Caco-2 (cell line): ENCODE data around the gene MBTPS1. TPM values are rescaled to one million over a fixed set of nuclear protein-coding genes. Genes with fewer than 3 reads are reported as not detected.

ENCODE experiments used
- BruUV-seq: library from RNA; stranded (reverse); fragments of 400-500 nt; replicated peaks from 2 replicates; lab custom pipeline; 2021; lab: Mats Ljungman, UMichigan
- CTCF ChIA-PET: fragments of 300-600 bp; sonication (Branson Sonifier 250); formaldehyde crosslinking; loops from one replicate; lab custom pipeline; 2022; ENCODE audit warnings: antibody characterized with exemption; lab: Charles Lee
- POLR2A ChIA-PET: fragments of 300-600 bp; sonication (Branson Sonifier 250); formaldehyde crosslinking; loops from one replicate; lab custom pipeline; 2022; ENCODE audit warnings: antibody characterized with exemption; lab: Charles Lee
- DNase-seq, 2 experiments: peaks; one replicate each; pipeline versions ENCODE4 v3.0.0 to v3.0.0-alpha.2; 2020 to 2022
- H3K27me3 ChIP-seq: replicated peaks from 2 replicates; pipeline ENCODE4 v1.6.0; 2011; ENCODE audit warnings: low read length; ENCODE audit not compliant: control insufficient read depth, insufficient read depth
- H3K36me3 ChIP-seq: 2 replicates; pipeline ENCODE4 v1.5.1; 2011; ENCODE audit warnings: low read length; ENCODE audit not compliant: control insufficient read depth, insufficient read depth
- H3K4me1 ChIP-seq: fragments of 250-450 bp; sonication (Bioruptor Pico); 2 replicates; pipeline ENCODE4 v1.5.1; 2020; ENCODE audit warnings: mild to moderate bottlenecking
- H3K4me3 ChIP-seq: 2 replicates; pipeline ENCODE4 v1.5.1; 2011; ENCODE audit warnings: low read depth, mild to moderate bottlenecking, control low read depth, low read length
- H3K9me3 ChIP-seq: fragments of 250-450 bp; sonication (Bioruptor Pico); 2 replicates; pipeline ENCODE4 v1.5.1; 2020; ENCODE audit warnings: mild to moderate bottlenecking, moderate library complexity
- H3K27ac Mint-ChIP-seq: one replicate; pipeline ENCODE4 v1.8.0; 2022; ENCODE audit warnings: mixed read lengths; ENCODE audit not compliant: unreplicated experiment
- H3K27me3 Mint-ChIP-seq: one replicate; pipeline ENCODE4 v1.8.0; 2022; ENCODE audit warnings: mixed read lengths; ENCODE audit not compliant: insufficient read depth, unreplicated experiment
- H3K36me3 Mint-ChIP-seq: one replicate; pipeline ENCODE4 v1.8.0; 2022; ENCODE audit warnings: mild to moderate bottlenecking, mixed read lengths; ENCODE audit not compliant: insufficient read depth, unreplicated experiment
- H3K4me1 Mint-ChIP-seq: one replicate; pipeline ENCODE4 v1.8.0; 2022; ENCODE audit warnings: low read depth, mixed read lengths; ENCODE audit not compliant: unreplicated experiment
- H3K4me3 Mint-ChIP-seq: one replicate; pipeline ENCODE4 v1.8.0; 2022; ENCODE audit warnings: mild to moderate bottlenecking, moderate library complexity, mixed read lengths; ENCODE audit not compliant: unreplicated experiment
- H3K9me3 Mint-ChIP-seq: one replicate; pipeline ENCODE4 v1.8.0; 2022; ENCODE audit warnings: mixed read lengths; ENCODE audit not compliant: unreplicated experiment
- CTCF ChIP-seq, 2 experiments: fragments of 200-600 bp in 1 of 2; IDR thresholded peaks; 1 replicate in 1 of 2; 2 replicates in 1 of 2; pipeline versions ENCODE4 v1.5.1 to v1.8.0; 2011 to 2022; ENCODE audit warnings: antibody characterized with exemption in 1 of 2, control low read depth in 1 of 2, inconsistent platforms in 1 of 2, low read depth in 1 of 2, low read length in 1 of 2, mild to moderate bottlenecking in 1 of 2, moderate library complexity in 1 of 2; ENCODE audit not compliant: insufficient read depth in 1 of 2, severe bottlenecking in 1 of 2, unreplicated experiment in 1 of 2
- intact Hi-C: fragments of 100-400 bp; cut with micrococcal nuclease; formaldehyde crosslinking; loops from one replicate; pipeline ENCODE4 v1.10.0; 2022; ENCODE audit not compliant: unreplicated experiment
- total RNA-seq: library from RNA; stranded (reverse); gene quantifications from 2 replicates; pipeline ENCODE4 v1.2.3, GENCODE V29; 2022

MBTPS1 gene
- total RNA-seq, 1 experiment from 2014 or later, result 96.4 TPM

DNA sequence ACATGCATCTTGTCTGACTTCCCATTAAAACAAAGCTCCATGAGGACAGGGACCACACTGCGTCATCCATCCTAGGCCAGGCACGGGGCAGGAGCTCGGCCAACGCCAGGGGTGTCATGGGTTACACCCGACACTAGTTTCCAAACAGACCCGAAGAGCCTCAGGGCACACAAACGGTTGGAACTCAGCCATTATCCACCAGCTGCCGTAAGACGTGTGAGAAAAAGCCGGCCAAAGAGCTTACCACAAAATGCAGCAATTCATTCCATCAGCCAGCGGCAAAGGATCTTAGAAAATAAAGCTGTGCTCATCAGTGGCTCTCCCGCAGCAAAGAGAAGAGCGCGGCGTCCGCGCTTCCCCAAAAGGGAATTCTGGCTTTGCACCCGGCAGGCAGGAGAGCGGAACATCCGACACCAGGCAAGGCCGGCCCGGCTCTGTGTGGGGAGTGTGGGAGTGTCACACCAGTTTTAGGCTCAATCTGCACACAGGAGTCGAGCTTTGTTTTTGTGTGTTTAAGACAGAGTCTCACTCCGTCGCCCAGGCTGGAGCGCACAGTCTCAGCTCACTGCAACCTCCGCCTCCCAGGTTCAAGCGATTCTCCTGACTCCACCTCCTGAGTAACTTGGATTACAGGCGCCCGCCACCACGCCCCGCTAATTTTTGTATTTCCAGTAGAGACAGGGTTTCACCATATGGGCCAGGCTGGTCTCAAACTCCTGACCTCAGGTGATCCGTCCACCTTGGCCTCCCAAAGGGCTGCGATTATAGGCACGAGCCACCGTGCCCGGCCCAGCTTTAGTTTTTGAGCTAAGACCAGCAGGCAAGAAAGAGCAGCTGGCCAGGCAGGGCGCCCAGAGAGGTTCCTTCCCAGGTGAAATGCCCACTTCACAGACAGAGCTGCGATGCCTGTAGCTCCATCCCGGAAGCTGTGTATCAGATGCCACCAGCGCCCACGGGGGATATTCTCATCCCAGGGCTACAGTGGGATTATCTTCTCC, 75.6 kb downstream of the MBTPS1 start:
- no TSS peak for BruUV-seq
- CTCF ChIA-PET, result interaction anchor here (0.6 to 1.9 kb wide), 2 partner anchors 87 to 249 kb away, joined by 4 to 5 read pairs; no protein-coding TSS in a partner anchor
- Histone ChIP-seq H3K9me3 (no peaks in the 10 kb centered on the region; the same call in 1 of the 2 replicates), H3K4me3 (no peak overlapping the region), H3K27me3 (no peaks in the 10 kb centered on the region), H3K36me3 (no peaks in the 10 kb centered on the region), H3K4me1 (peaks cover 23% of the 10 kb centered on the region)
- TF ChIP-seq CTCF (IDR thresholded peaks at IDR 0.05; ENCODE audit: insufficient read depth in 1 of 2, low read depth in 1 of 2, low read length in 1 of 2, severe bottlenecking in 1 of 2, unreplicated experiment in 1 of 2), result no peak
- H3K9me3 Mint-ChIP-seq, result peaks cover 3% of the 10 kb centered on the region
- no peak for DNase-seq
- H3K27me3 Mint-ChIP-seq, result peaks cover 5% of the 10 kb centered on the region
- H3K4me3 Mint-ChIP-seq, result no peak overlapping the region
- POLR2A ChIA-PET, result no interaction called here
- peaks cover 17% of the 10 kb centered on the region for H3K4me1 Mint-ChIP-seq
- no peaks in the 10 kb centered on the region for H3K36me3 Mint-ChIP-seq
- intact Hi-C loops, result no loop called here
- H3K27ac Mint-ChIP-seq, result no peak overlapping the region

GRCh38 chr16:84040226-84040822, 76.4 kb downstream of the MBTPS1 start:
- Histone ChIP-seq H3K4me1 (peaks cover 23% of the 10 kb centered on the region), H3K9me3 (no peaks in the 10 kb centered on the region; the same call in 1 of the 2 replicates), H3K36me3 (no peaks in the 10 kb centered on the region), H3K4me3 (no peak overlapping the region), H3K27me3 (no peaks in the 10 kb centered on the region)
- peaks cover 17% of the 10 kb centered on the region for H3K4me1 Mint-ChIP-seq
- ChIA-PET CTCF (interaction anchor here (1.9 kb wide), 1 partner anchor 86 kb away, joined by 5 read pairs; no protein-coding TSS in a partner anchor), POLR2A (no interaction called here)
- intact Hi-C loops, result no loop called here
- no peak for TF ChIP-seq CTCF (IDR thresholded peaks at IDR 0.05; ENCODE audit: insufficient read depth in 1 of 2, low read depth in 1 of 2, low read length in 1 of 2, severe bottlenecking in 1 of 2, unreplicated experiment in 1 of 2)
- peaks cover 7% of the 10 kb centered on the region for H3K9me3 Mint-ChIP-seq
- peaks cover 5% of the 10 kb centered on the region for H3K27me3 Mint-ChIP-seq
- H3K4me3 Mint-ChIP-seq, result no peak overlapping the region
- DNase-seq, result no peak
- H3K36me3 Mint-ChIP-seq, result no peaks in the 10 kb centered on the region
- BruUV-seq, result no TSS peak
- H3K27ac Mint-ChIP-seq, result no peak overlapping the region

DNA sequence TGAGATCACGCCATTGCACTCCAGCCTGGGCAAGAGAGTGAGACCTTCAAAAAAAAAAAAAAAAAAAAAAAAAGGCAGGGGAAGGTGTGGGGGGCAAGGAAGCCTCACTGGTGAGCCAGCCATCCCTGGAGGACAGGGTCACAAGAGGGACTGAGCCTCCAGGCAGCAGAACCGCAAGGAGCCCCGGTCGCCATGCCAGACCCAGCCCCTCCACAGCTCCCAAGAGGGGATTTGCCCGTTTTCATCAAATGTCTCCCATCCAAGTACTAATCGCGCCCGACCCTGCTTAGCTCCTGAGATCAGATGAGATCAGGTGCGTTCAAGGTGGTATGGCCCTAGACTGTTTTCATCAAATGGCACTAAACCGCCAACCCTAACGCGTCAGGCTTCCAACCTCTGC, 77.0 kb downstream of the MBTPS1 start:
- POLR2A ChIA-PET, result no interaction called here

More for the DNA sequence above, 77.0 kb downstream of the MBTPS1 start:
- Histone ChIP-seq H3K4me1 (peaks cover 23% of the 10 kb centered on the region), H3K9me3 (no peaks in the 10 kb centered on the region; the same call in 1 of the 2 replicates), H3K36me3 (no peaks in the 10 kb centered on the region), H3K27me3 (no peaks in the 10 kb centered on the region), H3K4me3 (no peak overlapping the region)
- Mint-ChIP-seq H3K27ac (no peak overlapping the region), H3K27me3 (peaks cover 5% of the 10 kb centered on the region), H3K4me1 (peaks cover 17% of the 10 kb centered on the region), H3K4me3 (no peak overlapping the region), H3K36me3 (no peaks in the 10 kb centered on the region), H3K9me3 (peaks cover 7% of the 10 kb centered on the region)
- CTCF ChIA-PET, result interaction anchor here (1.9 kb wide), 1 partner anchor 86 kb away, joined by 5 read pairs; no protein-coding TSS in a partner anchor
- no peak for DNase-seq
- no TSS peak for BruUV-seq
- intact Hi-C loops, result no loop called here
- no peak for TF ChIP-seq CTCF (IDR thresholded peaks at IDR 0.05; ENCODE audit: insufficient read depth in 1 of 2, low read depth in 1 of 2, low read length in 1 of 2, severe bottlenecking in 1 of 2, unreplicated experiment in 1 of 2)
